ENCODE data around the gene PRRG1. TPM values are rescaled to one million over a fixed set of nuclear protein-coding genes. Genes with fewer than 3 reads are reported as not detected.
"Not testable (repeated sequence)": the region's sequence is repeated elsewhere in the genome, so short reads cannot be mapped to it uniquely, and the experiment has no call there.

PRRG1 gene
- total RNA-seq, 2 experiments from 2014 or later, result not detected

DNA sequence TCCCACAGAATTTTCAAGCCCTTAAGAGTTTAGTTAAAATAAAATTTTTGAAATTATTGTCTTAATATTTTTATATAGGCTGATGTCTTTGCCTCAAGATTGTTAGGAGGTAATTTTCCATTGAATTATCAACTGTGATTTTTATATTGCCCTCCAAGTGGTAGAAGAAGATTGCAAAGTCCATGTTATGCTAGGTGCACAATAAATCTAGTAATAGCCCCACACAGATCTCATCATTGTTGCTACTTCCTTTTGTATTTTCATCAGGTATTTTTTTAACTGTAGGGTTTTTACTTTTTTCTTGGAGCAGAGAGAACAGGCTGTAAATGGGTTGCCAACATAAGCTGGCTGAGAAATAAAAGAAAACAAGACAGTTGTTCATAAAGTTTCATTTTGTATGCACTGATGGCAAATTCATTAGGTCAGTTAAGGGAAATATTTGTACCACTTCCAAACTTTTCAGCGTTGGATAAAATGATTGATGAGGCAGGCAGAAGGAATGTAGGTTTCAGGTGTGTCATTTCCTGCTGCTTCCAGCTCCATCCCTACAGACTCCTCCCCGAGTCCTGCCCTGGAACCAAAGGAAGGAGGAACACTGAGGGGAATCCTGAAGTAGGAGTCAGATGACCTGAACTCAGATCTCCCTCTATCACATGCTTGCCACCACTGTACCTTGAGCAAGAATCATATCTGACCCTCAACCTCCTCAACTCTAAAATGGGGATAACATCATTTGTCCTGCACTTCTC lies 105.5 kb downstream of the PRRG1 start:
- POLR2A ChIA-PET, result no interaction called here

DNA sequence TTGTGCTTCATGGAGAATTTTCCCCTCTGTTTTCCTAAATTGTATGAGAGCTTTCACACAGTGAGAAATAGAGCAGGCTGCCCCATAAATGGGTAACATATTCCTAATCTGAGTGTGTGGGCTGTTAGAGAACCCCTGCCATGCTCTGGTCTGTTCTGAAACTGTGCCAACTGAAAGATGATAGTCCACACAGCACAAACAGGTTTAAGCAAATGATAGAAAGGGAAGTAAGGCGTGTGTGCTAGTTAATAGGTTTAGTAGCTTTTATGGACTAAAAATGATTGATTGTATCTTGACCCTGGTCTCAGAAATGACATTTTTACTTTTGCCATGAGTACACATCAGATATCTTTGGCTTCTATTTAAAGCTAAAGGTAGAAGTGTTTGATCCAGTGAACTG lies 106.2 kb downstream of the PRRG1 start:
- intact Hi-C loops (cut with micrococcal nuclease), result no loop called here
- H3K36me3 Mint-ChIP-seq, result no peaks in the 10 kb centered on the region
- no peak overlapping the region for H3K27ac Mint-ChIP-seq
- no peaks in the 10 kb centered on the region for H3K4me1 Mint-ChIP-seq (ENCODE audit: low read depth)
- H3K9me3 Mint-ChIP-seq, result no peaks in the 10 kb centered on the region
- no peak for DNase-seq
- ChIA-PET POLR2A (no interaction called here), CTCF (interaction anchor here (0.6 kb wide), 1 partner anchor 560 kb away, joined by 3 read pairs; no protein-coding TSS in a partner anchor)
- H3K4me3 Mint-ChIP-seq, result no peak overlapping the region
- no peaks in the 10 kb centered on the region for H3K27me3 Mint-ChIP-seq

More for the DNA sequence above, 105.5 kb downstream of the PRRG1 start:
- Mint-ChIP-seq H3K27ac (no peak overlapping the region), H3K9me3 (no peaks in the 10 kb centered on the region), H3K4me3 (no peak overlapping the region), H3K27me3 (no peaks in the 10 kb centered on the region), H3K36me3 (no peaks in the 10 kb centered on the region), H3K4me1 (ENCODE audit: low read depth) (no peaks in the 10 kb centered on the region)
- CTCF ChIA-PET, result interaction anchor here (0.6 kb wide), 1 partner anchor 559 kb away, joined by 3 read pairs; no protein-coding TSS in a partner anchor
- intact Hi-C loops (cut with micrococcal nuclease), result no loop called here
- DNase-seq, result no peak

DNA sequence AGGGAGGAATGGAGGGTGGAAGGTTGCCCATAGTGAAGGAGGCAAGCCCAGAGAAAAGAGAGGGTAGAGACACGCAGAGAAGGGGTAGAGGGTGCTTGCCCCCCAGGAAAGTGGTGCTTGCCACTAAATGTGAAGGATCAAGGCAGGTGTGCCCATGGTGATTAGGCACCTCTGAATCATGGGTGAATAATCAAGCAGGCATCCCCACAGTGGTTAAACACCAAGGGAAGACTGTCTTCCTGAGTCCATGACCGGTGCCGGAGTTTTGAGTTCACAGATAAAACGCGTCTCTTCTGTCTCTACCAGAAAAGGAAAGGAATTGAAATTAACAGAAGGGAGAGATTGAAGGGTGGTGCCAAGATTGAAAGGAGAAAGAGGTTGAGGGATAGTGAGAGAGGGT lies 111.1 kb downstream of the PRRG1 start:
- H3K9me3 Mint-ChIP-seq; intact Hi-C loops (cut with micrococcal nuclease); CTCF ChIA-PET; POLR2A ChIA-PET; H3K27me3 Mint-ChIP-seq; H3K4me1 Mint-ChIP-seq (ENCODE audit: low read depth); H3K36me3 Mint-ChIP-seq; H3K4me3 Mint-ChIP-seq; DNase-seq; H3K27ac Mint-ChIP-seq: not testable (repeated sequence)

DNA sequence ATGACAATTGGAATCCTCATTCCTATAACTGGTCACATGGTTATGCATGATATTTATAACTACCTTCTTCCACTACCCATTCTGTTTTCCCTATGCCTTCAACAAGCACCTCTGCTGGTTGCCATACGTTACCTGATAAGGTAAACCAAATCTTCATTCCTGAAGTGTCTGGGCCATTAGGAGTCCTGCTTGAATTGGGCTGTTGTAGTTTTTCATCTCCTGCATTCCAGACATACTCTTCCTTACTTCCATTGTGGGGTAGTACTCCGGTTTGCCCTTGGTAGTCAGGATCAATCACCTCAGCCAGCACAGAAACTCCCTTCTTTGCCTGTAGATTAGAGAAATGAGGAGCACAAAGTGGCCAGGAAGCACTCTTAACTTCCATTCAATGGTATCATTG lies 113.2 kb downstream of the PRRG1 start:
- no peak overlapping the region for H3K27ac Mint-ChIP-seq
- no peaks in the 10 kb centered on the region for H3K9me3 Mint-ChIP-seq

DNA sequence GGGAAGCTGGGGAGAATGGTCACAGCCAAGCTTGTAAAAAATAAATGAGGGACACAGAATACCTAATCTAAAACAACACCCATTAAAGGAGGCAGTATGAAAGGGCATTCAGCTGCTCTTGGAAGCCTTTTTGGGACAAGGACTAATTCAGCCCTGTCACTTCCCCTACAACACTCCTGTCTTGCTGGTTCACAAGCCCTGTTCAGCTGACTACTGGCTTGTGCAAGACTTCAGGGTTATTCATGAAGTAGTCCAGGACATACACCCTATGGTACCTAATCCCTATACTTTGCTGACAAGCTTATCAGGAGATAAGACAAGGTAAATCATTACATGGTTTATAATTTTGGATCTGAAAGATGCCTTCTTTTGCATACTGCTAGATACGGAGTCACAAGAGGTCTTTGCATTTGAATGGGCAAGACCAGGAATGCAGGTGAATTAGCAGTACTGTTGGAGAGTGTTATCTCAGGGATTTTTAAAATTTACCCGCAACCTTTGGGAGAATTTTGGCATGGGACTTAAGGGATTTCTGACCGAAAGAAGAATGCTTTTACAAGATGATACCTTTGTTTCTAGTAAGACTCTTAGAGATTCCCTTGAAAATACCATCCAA lies 119.1 kb downstream of the PRRG1 start:
- Mint-ChIP-seq H3K36me3 (no peaks in the 10 kb centered on the region), H3K27me3 (no peaks in the 10 kb centered on the region), H3K9me3 (no peaks in the 10 kb centered on the region), H3K4me1 (ENCODE audit: low read depth) (no peaks in the 10 kb centered on the region), H3K27ac (no peak overlapping the region), H3K4me3 (no peak overlapping the region)
- no peak for DNase-seq
- intact Hi-C loops (cut with micrococcal nuclease), result no loop called here
- ChIA-PET CTCF (no interaction called here), POLR2A (no interaction called here)

More for the DNA sequence above, 113.2 kb downstream of the PRRG1 start:
- CTCF ChIA-PET, result no interaction called here
- Mint-ChIP-seq H3K36me3 (no peaks in the 10 kb centered on the region), H3K4me3 (no peak overlapping the region), H3K4me1 (ENCODE audit: low read depth) (no peaks in the 10 kb centered on the region), H3K27me3 (no peaks in the 10 kb centered on the region)
- POLR2A ChIA-PET, result no interaction called here
- DNase-seq, result no peak
- intact Hi-C loops (cut with micrococcal nuclease), result no loop called here

DNA sequence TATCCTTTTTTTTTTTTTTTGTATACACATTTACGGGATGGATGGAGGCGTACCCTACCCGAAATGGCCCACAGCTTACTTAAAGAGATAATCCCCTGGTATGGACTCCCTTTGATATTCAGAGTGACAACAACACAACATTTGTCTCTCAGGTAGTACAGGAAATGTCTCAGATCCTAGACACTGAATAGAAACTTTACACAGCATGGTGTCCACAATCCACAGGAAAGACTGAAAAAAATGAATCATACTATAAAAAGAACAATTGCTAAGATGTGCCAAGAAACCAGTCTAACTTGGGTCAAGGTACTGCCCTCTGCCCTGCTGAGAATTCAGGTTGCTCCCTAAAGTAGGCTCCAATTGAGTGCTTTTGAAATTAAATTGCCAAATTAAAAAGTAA lies 121.5 kb downstream of the PRRG1 start:
- ChIA-PET CTCF (no interaction called here), POLR2A (no interaction called here)
- no peak overlapping the region for H3K4me3 Mint-ChIP-seq
- H3K27ac Mint-ChIP-seq, result no peak overlapping the region
- DNase-seq, result no peak
- intact Hi-C loops (cut with micrococcal nuclease), result no loop called here
- no peaks in the 10 kb centered on the region for H3K4me1 Mint-ChIP-seq (ENCODE audit: low read depth)
- H3K9me3 Mint-ChIP-seq, result no peaks in the 10 kb centered on the region
- H3K27me3 Mint-ChIP-seq, result no peaks in the 10 kb centered on the region
- no peaks in the 10 kb centered on the region for H3K36me3 Mint-ChIP-seq

DNA sequence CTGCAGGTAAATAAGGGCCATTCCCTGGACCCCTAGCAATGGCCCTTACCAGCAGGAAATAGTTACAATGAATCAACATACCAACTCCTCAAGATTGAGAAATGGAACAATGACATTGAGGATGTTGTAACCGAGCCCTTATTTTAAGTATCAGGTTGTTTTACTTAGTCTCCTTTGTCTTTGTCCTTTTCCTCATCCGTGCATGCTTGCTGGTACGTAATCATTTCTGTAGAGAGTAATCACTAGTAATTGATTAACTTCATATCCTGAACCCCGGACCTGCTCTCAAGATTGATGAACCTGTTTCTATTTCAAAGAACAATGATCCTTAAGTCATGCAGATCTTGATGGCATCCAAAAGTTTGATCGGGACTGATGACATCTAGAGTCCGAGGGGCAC lies 123.7 kb downstream of the PRRG1 start:
- Mint-ChIP-seq H3K36me3 (no peaks in the 10 kb centered on the region), H3K9me3 (no peaks in the 10 kb centered on the region), H3K27ac (no peak overlapping the region), H3K27me3 (no peaks in the 10 kb centered on the region), H3K4me3 (no peak overlapping the region), H3K4me1 (ENCODE audit: low read depth) (no peaks in the 10 kb centered on the region)
- no peak for DNase-seq
- ChIA-PET CTCF (no interaction called here), POLR2A (no interaction called here)
- intact Hi-C loops (cut with micrococcal nuclease), result no loop called here

DNA sequence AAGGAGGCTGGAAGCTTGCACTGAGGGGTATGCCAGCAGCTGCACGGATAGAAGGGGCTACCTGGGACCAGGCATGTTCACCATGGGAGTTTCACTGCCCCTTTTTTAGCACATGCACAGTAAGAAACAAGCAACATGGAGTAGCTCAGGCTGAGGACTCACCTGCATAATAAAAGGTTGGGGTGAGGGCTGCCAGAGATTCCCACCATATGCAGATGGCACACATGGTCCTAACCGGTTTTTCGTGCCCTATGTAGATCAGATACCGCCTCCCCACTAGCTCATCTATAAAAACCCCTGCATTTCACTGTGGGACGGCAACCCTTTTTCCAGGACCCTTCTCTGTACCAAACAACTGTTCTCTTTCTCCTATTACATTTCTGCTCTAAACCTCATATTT lies 125.3 kb downstream of the PRRG1 start:
- no peak for DNase-seq
- no peaks in the 10 kb centered on the region for H3K27me3 Mint-ChIP-seq
- no peak overlapping the region for H3K4me3 Mint-ChIP-seq
- no peaks in the 10 kb centered on the region for H3K9me3 Mint-ChIP-seq
- intact Hi-C loops (cut with micrococcal nuclease), result no loop called here
- H3K36me3 Mint-ChIP-seq, result no peaks in the 10 kb centered on the region
- H3K27ac Mint-ChIP-seq, result no peak overlapping the region
- ChIA-PET POLR2A (no interaction called here), CTCF (no interaction called here)
- H3K4me1 Mint-ChIP-seq (ENCODE audit: low read depth), result no peaks in the 10 kb centered on the region

DNA sequence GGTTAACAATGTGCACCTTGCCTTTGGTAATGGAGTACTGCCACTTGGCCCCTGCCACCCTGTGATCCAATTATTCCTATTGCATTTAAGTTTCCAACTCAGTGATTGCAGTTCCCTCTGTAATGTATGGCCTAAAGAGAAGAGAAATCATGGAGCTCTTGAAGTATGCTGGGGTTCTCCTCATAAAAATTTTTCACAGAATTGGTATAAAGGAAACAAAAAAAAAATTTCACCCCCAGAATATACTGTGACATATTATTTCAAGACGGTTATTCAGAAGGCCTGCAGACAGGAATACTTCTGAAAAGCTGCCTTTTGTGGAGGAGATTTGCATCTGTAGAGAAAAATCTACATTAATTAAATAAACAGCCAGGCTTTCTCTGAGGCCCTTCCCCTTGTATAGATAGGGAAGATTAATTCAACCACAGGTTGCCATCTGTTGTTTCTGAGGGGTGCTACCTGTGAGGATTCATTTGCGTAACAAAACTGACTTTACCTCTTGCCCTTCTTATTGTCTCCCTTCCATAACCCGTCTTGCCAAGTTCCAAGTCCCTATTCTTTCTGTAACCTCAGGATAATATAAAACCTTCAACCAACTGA lies 127.5 kb downstream of the PRRG1 start:
- DNase-seq, result no peak
- ChIA-PET POLR2A (no interaction called here), CTCF (no interaction called here)
- H3K4me3 Mint-ChIP-seq, result no peak overlapping the region
- no peaks in the 10 kb centered on the region for H3K27me3 Mint-ChIP-seq
- intact Hi-C loops (cut with micrococcal nuclease), result no loop called here
- H3K36me3 Mint-ChIP-seq, result no peaks in the 10 kb centered on the region
- H3K27ac Mint-ChIP-seq, result no peak overlapping the region
- H3K4me1 Mint-ChIP-seq (ENCODE audit: low read depth), result no peaks in the 10 kb centered on the region
- H3K9me3 Mint-ChIP-seq, result no peaks in the 10 kb centered on the region

DNA sequence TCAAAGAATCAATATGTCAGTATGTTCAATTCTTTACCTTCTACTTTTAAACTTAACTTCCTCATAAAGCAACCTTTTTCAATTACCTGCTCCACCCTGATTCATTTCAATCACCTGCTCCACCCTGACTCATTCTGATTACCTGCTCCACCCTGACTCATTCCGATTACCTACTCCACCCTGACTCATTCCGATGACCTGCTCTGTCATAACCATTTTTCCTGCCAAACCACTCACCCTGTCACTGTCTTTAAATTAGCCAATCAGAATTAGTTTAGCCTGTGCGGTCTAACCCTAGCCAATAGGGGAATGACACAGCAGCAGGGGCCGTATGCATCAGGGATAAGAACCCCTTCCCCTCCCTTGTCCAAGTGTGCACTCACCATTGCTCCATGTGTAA lies 135.2 kb downstream of the PRRG1 start:
- H3K4me3 Mint-ChIP-seq; H3K4me1 Mint-ChIP-seq (ENCODE audit: low read depth); H3K27ac Mint-ChIP-seq; intact Hi-C loops (cut with micrococcal nuclease); CTCF ChIA-PET; H3K36me3 Mint-ChIP-seq; DNase-seq; H3K27me3 Mint-ChIP-seq; POLR2A ChIA-PET; H3K9me3 Mint-ChIP-seq: not testable (repeated sequence)

DNA sequence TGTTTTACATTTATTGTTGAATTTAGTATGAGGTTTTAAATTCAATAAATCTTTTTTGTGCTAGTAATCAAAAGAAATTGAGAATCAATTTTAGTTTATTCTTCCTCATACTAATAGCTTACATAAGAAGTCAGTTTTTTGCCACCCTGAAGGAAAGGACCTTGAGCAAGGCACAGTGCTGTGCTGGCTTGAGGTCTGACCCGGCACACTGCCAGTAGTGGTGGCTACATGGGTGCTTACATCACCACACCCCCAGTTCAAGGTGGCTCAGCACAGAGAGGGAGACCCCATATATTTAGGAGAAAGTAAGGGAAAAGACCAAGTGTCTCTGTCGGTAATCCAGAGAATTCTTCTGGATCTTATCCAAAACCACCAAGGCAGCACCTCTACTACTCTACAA lies 136.3 kb downstream of the PRRG1 start:
- H3K27me3 Mint-ChIP-seq, result no peaks in the 10 kb centered on the region

DNA sequence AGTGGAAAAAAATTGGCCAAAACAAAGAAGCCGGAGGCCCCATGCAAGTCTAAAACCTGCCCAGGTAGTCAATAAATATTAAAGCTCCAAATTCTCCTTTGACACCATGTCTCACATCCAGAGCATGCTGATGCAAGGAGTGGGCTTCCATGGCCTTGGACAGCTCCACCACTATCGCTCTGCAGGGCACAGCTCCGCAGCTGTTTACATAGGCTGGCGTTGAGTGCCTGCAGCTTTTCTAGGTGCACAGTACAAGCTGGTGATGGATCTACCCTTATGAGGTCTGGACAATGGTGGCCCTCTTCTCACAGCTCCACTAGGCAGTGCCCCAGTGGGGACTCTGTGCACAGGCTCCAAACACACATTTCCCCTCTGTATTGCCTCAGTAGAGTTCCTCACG lies 138.1 kb downstream of the PRRG1 start:
- ChIA-PET CTCF (no interaction called here), POLR2A (no interaction called here)
- Mint-ChIP-seq H3K9me3 (no peaks in the 10 kb centered on the region), H3K27me3 (no peaks in the 10 kb centered on the region), H3K27ac (no peak overlapping the region), H3K36me3 (no peaks in the 10 kb centered on the region), H3K4me1 (ENCODE audit: low read depth) (no peaks in the 10 kb centered on the region), H3K4me3 (no peak overlapping the region)
- intact Hi-C loops (cut with micrococcal nuclease), result no loop called here
- DNase-seq, result no peak

More for the DNA sequence above, 136.3 kb downstream of the PRRG1 start:
- ChIA-PET CTCF (no interaction called here), POLR2A (no interaction called here)
- Mint-ChIP-seq H3K9me3 (no peaks in the 10 kb centered on the region), H3K4me1 (ENCODE audit: low read depth) (no peaks in the 10 kb centered on the region), H3K36me3 (no peaks in the 10 kb centered on the region), H3K4me3 (no peak overlapping the region), H3K27ac (no peak overlapping the region)
- intact Hi-C loops (cut with micrococcal nuclease), result no loop called here
- DNase-seq, result no peak

DNA sequence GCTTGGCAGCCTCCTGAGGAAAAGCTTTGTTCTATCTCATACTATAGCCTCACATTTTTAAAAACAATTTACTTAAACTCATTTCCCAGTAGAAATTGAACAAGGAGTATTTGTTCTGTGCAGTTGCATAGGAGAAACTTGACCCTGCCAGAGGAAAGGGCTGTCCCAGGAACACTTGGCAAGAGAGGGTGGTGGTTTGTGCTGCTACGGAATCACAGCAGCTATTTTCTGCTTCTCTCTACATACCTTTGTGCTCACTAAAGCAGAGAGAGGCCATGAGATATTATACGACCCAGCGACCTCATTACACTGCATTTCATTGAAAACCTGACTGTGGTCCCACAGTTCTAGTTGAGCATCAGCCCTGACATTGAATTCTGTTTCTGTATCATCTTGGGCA lies 139.2 kb downstream of the PRRG1 start:
- Mint-ChIP-seq H3K4me3 (no peak overlapping the region), H3K4me1 (ENCODE audit: low read depth) (no peaks in the 10 kb centered on the region), H3K9me3 (no peaks in the 10 kb centered on the region)

More for the DNA sequence above, 139.2 kb downstream of the PRRG1 start:
- intact Hi-C loops (cut with micrococcal nuclease), result no loop called here
- POLR2A ChIA-PET, result no interaction called here
- CTCF ChIA-PET, result no interaction called here
- no peak for DNase-seq
- Mint-ChIP-seq H3K27me3 (no peaks in the 10 kb centered on the region), H3K36me3 (no peaks in the 10 kb centered on the region), H3K27ac (no peak overlapping the region)

Measured in activated CD4-positive, alpha-beta memory T cell treated with anti-CD3 and anti-CD28 coated beads for 36 hours (primary cell).